ENCODE results near the gene ZNF487. TPM values are rescaled to one million over a fixed set of nuclear protein-coding genes. Genes with fewer than 3 reads are reported as not detected.

Gene ZNF487
- total RNA-seq, 1 experiment from 2014 or later, result 2.6 TPM

DNA sequence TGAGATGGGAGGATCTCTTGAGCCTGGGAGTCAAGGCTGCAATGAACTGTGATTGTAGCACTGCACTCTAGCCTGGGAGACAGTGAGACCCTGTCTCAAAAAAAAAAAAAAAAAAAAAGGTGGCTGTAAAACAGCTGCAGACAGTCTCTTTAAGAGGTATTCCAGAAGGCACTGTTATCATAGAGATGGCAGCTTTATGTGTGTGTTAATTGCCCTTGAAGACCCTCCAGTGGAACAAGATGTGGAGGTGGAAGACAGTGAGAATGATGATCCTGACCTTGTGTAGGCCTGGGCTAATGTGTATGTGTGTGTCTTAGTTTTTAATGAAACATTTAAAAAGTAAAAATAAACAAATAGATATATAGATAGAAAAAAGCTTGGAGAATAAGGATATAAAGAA is 66.0 kb downstream of the ZNF487 start:
- DNase-seq (ENCODE audit: low read depth), result no peak

DNA sequence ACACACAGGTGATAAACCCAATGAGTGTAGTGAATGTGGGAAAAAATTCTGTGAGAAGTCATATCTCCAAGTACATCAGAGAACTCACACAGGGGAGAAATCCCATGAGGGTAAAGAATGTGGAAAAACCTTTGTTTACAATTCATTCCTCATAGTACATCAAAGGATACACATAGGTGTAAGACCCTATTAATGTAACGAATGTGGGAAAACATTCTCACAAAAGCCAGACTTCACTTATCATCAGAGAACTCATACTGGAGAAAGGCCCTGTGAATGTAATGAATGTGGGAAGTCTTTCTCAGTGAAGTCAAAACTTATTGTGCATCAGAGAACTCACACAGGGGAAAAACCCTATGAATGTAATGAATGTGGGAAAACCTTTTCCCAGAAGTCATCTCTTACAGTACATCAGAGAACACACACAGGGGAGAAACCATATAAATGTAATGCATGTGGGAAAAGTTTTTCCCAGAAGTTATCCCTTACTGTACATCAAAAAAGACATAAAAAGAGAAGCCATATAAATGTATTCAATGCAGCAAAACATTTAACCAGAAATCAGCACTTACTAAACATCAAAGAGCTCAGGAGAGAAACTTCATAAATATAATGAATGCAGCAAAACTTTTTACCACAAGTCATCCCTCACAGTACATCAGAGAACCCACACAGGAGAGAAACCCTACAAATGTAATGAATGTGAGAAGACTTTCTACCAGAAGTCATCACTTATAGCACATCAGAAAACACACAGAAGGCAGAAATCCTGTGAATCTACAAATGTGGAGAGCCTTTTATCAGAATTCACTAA is 87.7 kb downstream of the ZNF487 start:
- no peak for DNase-seq (ENCODE audit: low read depth)

Other genes with a start within 250 kb of the ZNF487 start
- not detected in 2 replicates for gene RASGEF1A, start 170.0 kb upstream of the ZNF487 start, total RNA-seq (2014; rRNA removed; shearing (Covaris generic))
- not detected in 2 replicates for gene FXYD4, start 65.5 kb upstream of the ZNF487 start, total RNA-seq (2014; rRNA removed; shearing (Covaris generic))
- 129 and 179 TPM in 2 replicates for gene HNRNPF, start 27.9 kb upstream of the ZNF487 start, total RNA-seq (2014; rRNA removed; shearing (Covaris generic))
- 1.3 and 5.2 TPM in 2 replicates for gene ZNF239, start 137.5 kb downstream of the ZNF487 start, total RNA-seq (2014; rRNA removed; shearing (Covaris generic))
- gene ZNF485, start 169.3 kb downstream of the ZNF487 start, total RNA-seq (2014; rRNA removed; shearing (Covaris generic)), result 3.7 and 4.0 TPM in 2 replicates
- 34.2 and 37.0 TPM in 2 replicates for gene ZNF32, start 211.8 kb downstream of the ZNF487 start, total RNA-seq (2014; rRNA removed; shearing (Covaris generic))

Measured in M059J (cell line).